H9 (cell line): ENCODE measurements around the gene IL17REL. TPM values are rescaled to one million over a fixed set of nuclear protein-coding genes. Genes with fewer than 3 reads are reported as not detected.

Experiments used
- DNase-seq: peaks from one replicate; pipeline ENCODE4 v3.0.0-alpha.2; 2017
- H2AFZ ChIP-seq: one replicate; pipeline ENCODE4 v1.6.1; 2013; ENCODE audit warnings: mild to moderate bottlenecking, low read length, control low read depth, moderate library complexity
- H2AK5ac ChIP-seq: 2 replicates; pipeline ENCODE4 v1.6.1; 2013; ENCODE audit warnings: low read length, control low read depth, mixed read lengths; ENCODE audit not compliant: insufficient read length
- H2BK120ac ChIP-seq: one replicate; pipeline ENCODE4 v1.6.1; 2013; ENCODE audit warnings: low read depth, mild to moderate bottlenecking, low read length, control low read depth, inconsistent platforms; ENCODE audit not compliant: poor library complexity, severe bottlenecking
- H2BK12ac ChIP-seq: 2 replicates; pipeline ENCODE4 v1.6.1; 2013; ENCODE audit warnings: low read length, control low read depth, mixed read lengths, low read depth; ENCODE audit not compliant: insufficient read length
- H2BK15ac ChIP-seq: 2 replicates; pipeline ENCODE4 v1.6.1; 2013; ENCODE audit warnings: low read depth, low read length, control low read depth
- H2BK20ac ChIP-seq: one replicate; pipeline ENCODE4 v1.6.1; 2013; ENCODE audit warnings: low read depth, mild to moderate bottlenecking, low read length, control low read depth, inconsistent platforms; ENCODE audit not compliant: poor library complexity, severe bottlenecking
- H2BK5ac ChIP-seq: 2 replicates; pipeline ENCODE4 v1.6.1; 2013; ENCODE audit warnings: low read length, control low read depth, mixed read lengths; ENCODE audit not compliant: insufficient read length
- H3K14ac ChIP-seq: 2 replicates; pipeline ENCODE4 v1.6.1; 2013; ENCODE audit warnings: low read length, control low read depth; ENCODE audit not compliant: insufficient read depth
- H3K18ac ChIP-seq: 2 replicates; pipeline ENCODE4 v1.6.1; 2013; ENCODE audit warnings: low read depth, mild to moderate bottlenecking, mixed read lengths, low read length, control low read depth; ENCODE audit not compliant: insufficient read length
- H3K23ac ChIP-seq: 2 replicates; pipeline ENCODE4 v1.6.1; 2013; ENCODE audit warnings: low read length, control low read depth, mixed read lengths, low read depth; ENCODE audit not compliant: insufficient read length
- H3K23me2 ChIP-seq: 2 replicates; pipeline ENCODE4 v1.6.1; 2013; ENCODE audit warnings: low read depth, mild to moderate bottlenecking, mixed read lengths, low read length, control low read depth; ENCODE audit not compliant: insufficient read length, poor library complexity, severe bottlenecking
- H3K27ac ChIP-seq: 2 replicates; pipeline ENCODE4 v1.5.1; 2013; ENCODE audit warnings: low read length, control low read depth, mixed read lengths, low read depth; ENCODE audit not compliant: insufficient read length
- H3K27me3 ChIP-seq: 2 replicates; pipeline ENCODE4 v1.6.1; 2013; ENCODE audit warnings: low read length, control low read depth, inconsistent platforms; ENCODE audit not compliant: insufficient read depth
- H3K4ac ChIP-seq: 2 replicates; pipeline ENCODE4 v1.6.1; 2013; ENCODE audit warnings: low read depth, mild to moderate bottlenecking, control low read depth, inconsistent platforms, low read length, moderate library complexity
- H3K4me1 ChIP-seq: 2 replicates; pipeline ENCODE4 v1.6.1; 2013; ENCODE audit warnings: low read length, control low read depth, inconsistent platforms; ENCODE audit not compliant: insufficient read depth
- H3K4me2 ChIP-seq: 2 replicates; pipeline ENCODE4 v1.6.1; 2013; ENCODE audit warnings: low read length, control low read depth, mixed read lengths; ENCODE audit not compliant: insufficient read length, insufficient read depth
- H3K56ac ChIP-seq: 2 replicates; pipeline ENCODE4 v1.6.1; 2013; ENCODE audit warnings: low read depth, mild to moderate bottlenecking, mixed read lengths, low read length, control low read depth; ENCODE audit not compliant: insufficient read length
- H3K79me1 ChIP-seq: 2 replicates; pipeline ENCODE4 v1.6.1; 2013; ENCODE audit warnings: low read depth, mild to moderate bottlenecking, moderate library complexity, low read length, control low read depth, inconsistent platforms; ENCODE audit not compliant: insufficient read depth, poor library complexity, severe bottlenecking
- H3K79me2 ChIP-seq: 2 replicates; pipeline ENCODE4 v1.6.1; 2013; ENCODE audit warnings: low read length, control low read depth, inconsistent platforms; ENCODE audit not compliant: insufficient read depth
- H3K9ac ChIP-seq: 2 replicates; pipeline ENCODE4 v1.6.1; 2013; ENCODE audit warnings: low read length, control low read depth, mixed read lengths; ENCODE audit not compliant: insufficient read length; ENCODE audit errors: extremely low read depth
- H3K9me3 ChIP-seq: one replicate; pipeline ENCODE4 v1.6.1; 2013; ENCODE audit warnings: low read depth, low read length, inconsistent platforms; ENCODE audit not compliant: control insufficient read depth
- H3T11ph ChIP-seq: one replicate; pipeline ENCODE4 v1.6.1; 2013; ENCODE audit warnings: mild to moderate bottlenecking, low read length, control low read depth, inconsistent platforms
- H4K20me1 ChIP-seq: one replicate; pipeline ENCODE4 v1.6.1; 2013; ENCODE audit not compliant: control insufficient read depth, insufficient read length, insufficient read depth
- H4K5ac ChIP-seq: 2 replicates; pipeline ENCODE4 v1.6.1; 2013; ENCODE audit warnings: low read depth, mild to moderate bottlenecking, mixed read lengths, low read length, control low read depth; ENCODE audit not compliant: insufficient read length
- H4K8ac ChIP-seq: replicated peaks from 2 replicates; pipeline ENCODE4 v1.6.1; 2013; ENCODE audit warnings: low read length, control low read depth, mixed read lengths, low read depth; ENCODE audit not compliant: insufficient read length
- H4K91ac ChIP-seq: 2 replicates; pipeline ENCODE4 v1.6.1; 2013; ENCODE audit warnings: low read depth, mild to moderate bottlenecking, moderate library complexity, mixed read lengths, low read length, control low read depth; ENCODE audit not compliant: insufficient read length
- H3K27ac Mint-ChIP-seq, 3 experiments: 2 replicates in 2 of 3; 3 replicates in 1 of 3; pipeline ENCODE4 v1.8.0; 2020 to 2021; ENCODE audit warnings: mixed read lengths in 3 of 3, mild to moderate bottlenecking in 1 of 3, moderate library complexity in 1 of 3
- H3K27me3 Mint-ChIP-seq: 2 replicates; pipeline ENCODE4 v1.8.0; 2021; ENCODE audit warnings: low read depth, mild to moderate bottlenecking, moderate library complexity, mixed read lengths
- H3K36me3 Mint-ChIP-seq, 3 experiments: 2 replicates in 2 of 3; 3 replicates in 1 of 3; pipeline ENCODE4 v1.8.0; 2020 to 2021; ENCODE audit warnings: low read depth in 3 of 3, mixed read lengths in 3 of 3; ENCODE audit not compliant: insufficient read depth in 1 of 3
- H3K4me1 Mint-ChIP-seq, 2 experiments: 2 replicates each; pipeline ENCODE4 v1.8.0; 2020; ENCODE audit warnings: mixed read lengths in 2 of 2
- H3K4me3 Mint-ChIP-seq, 2 experiments: 2 replicates in 1 of 2; 3 replicates in 1 of 2; pipeline ENCODE4 v1.8.0; 2020 to 2021; ENCODE audit warnings: mild to moderate bottlenecking in 2 of 2, mixed read lengths in 2 of 2, moderate library complexity in 1 of 2
- H3K9me3 Mint-ChIP-seq, 2 experiments: 2 replicates in 1 of 2; 3 replicates in 1 of 2; pipeline ENCODE4 v1.8.0; 2020; ENCODE audit warnings: mild to moderate bottlenecking in 2 of 2, mixed read lengths in 2 of 2, moderate library complexity in 1 of 2
- WGBS: extraction: QIAGEN DNeasy Blood & Tissue Kit; methylation state at CpG from one replicate; pipeline ENCODE4 v1.1.7; 2013; ENCODE audit warnings: missing lambda C conversion rate, low lambda C conversion rate, mixed read lengths; ENCODE audit not compliant: insufficient read length; ENCODE audit errors: extremely low coverage; 5-methylcytosine and 5-hydroxymethylcytosine counted together
- total RNA-seq: library from RNA; stranded (reverse); gene quantifications from 2 replicates; pipeline ENCODE4 v1.2.1, GENCODE V29; 2021
- TF ChIP-seq, protein P1 (sequence below): fragments of 200-600 bp; sonication (generic); conservative IDR thresholded peaks from 3 replicates; pipeline ENCODE4 v1.8.0; 2021; ENCODE audit warnings: antibody characterized with exemption, mild to moderate bottlenecking

The IL17REL gene
- total RNA-seq, 1 experiment from 2014 or later, result 0.20 TPM

DNA sequence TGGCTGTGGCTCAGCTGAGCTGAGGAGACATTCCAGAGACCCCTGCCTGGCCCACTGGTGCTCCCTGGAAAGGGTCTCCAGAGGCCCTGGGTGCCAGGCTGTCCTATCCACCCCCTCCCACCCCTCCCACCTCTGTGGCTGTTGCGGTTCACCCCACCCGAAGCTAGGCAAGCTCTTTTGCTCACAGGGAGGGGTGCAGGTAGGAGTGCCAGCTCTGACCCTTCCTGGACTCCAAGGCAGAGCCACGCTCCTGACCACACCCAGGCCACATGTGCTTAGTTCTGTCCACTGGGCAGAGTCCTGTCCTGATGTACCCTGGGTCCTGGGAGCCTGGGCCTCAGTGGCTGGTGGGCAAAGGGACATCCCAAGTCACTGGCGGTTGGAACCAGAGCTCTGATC is 16.4 kb downstream of the IL17REL start:
- Histone ChIP-seq H3K4ac (no peak overlapping the region), H3K23ac (no peak overlapping the region)

More for the DNA sequence above, 16.4 kb downstream of the IL17REL start:
- peaks cover 9% of the 10 kb centered on the region; the same call in 1 of the 2 replicates for H3K27me3 ChIP-seq
- H4K91ac ChIP-seq, result no peak overlapping the region
- H3K23me2 ChIP-seq, result peaks cover 4% of the 10 kb centered on the region
- no peaks in the 10 kb centered on the region; a peak in 2 of 7 replicates for H3K36me3 Mint-ChIP-seq
- no peak overlapping the region for H3K18ac ChIP-seq
- H3K9ac ChIP-seq, result no peak overlapping the region
- H3T11ph ChIP-seq, result no peak overlapping the region
- H3K4me1 ChIP-seq, result no peaks in the 10 kb centered on the region
- H3K9me3 Mint-ChIP-seq, result peaks cover 9% of the 10 kb centered on the region in 2 experiments
- no peak for DNase-seq
- no peak overlapping the region for H3K4me2 ChIP-seq
- TF ChIP-seq, protein P1, sequence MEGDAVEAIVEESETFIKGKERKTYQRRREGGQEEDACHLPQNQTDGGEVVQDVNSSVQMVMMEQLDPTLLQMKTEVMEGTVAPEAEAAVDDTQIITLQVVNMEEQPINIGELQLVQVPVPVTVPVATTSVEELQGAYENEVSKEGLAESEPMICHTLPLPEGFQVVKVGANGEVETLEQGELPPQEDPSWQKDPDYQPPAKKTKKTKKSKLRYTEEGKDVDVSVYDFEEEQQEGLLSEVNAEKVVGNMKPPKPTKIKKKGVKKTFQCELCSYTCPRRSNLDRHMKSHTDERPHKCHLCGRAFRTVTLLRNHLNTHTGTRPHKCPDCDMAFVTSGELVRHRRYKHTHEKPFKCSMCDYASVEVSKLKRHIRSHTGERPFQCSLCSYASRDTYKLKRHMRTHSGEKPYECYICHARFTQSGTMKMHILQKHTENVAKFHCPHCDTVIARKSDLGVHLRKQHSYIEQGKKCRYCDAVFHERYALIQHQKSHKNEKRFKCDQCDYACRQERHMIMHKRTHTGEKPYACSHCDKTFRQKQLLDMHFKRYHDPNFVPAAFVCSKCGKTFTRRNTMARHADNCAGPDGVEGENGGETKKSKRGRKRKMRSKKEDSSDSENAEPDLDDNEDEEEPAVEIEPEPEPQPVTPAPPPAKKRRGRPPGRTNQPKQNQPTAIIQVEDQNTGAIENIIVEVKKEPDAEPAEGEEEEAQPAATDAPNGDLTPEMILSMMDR, result no peak
- H2AFZ ChIP-seq, result no peak overlapping the region
- H3K27ac ChIP-seq, result no peak overlapping the region
- no peak overlapping the region for H4K8ac ChIP-seq
- H2AK5ac ChIP-seq, result no peak overlapping the region
- H3K79me2 ChIP-seq, result no peaks in the 10 kb centered on the region
- no peak overlapping the region for H2BK20ac ChIP-seq
- no peak overlapping the region; the same call in 1 of the 2 replicates for H3K14ac ChIP-seq
- H3K4me3 Mint-ChIP-seq, result no peak overlapping the region
- H2BK15ac ChIP-seq, result no peak overlapping the region
- peaks cover 8 to 13% of the 10 kb centered on the region in 2 experiments; a peak in 3 of 4 replicates for H3K4me1 Mint-ChIP-seq
- no peak overlapping the region for H3K56ac ChIP-seq
- H4K20me1 ChIP-seq, result no peaks in the 10 kb centered on the region
- H3K9me3 ChIP-seq, result no peaks in the 10 kb centered on the region
- H3K79me1 ChIP-seq, result no peaks in the 10 kb centered on the region
- H2BK12ac ChIP-seq, result no peak overlapping the region
- no peak overlapping the region for H2BK120ac ChIP-seq
- peaks cover 39% of the 10 kb centered on the region for H3K27me3 Mint-ChIP-seq
- no peak overlapping the region for H3K27ac Mint-ChIP-seq
- no CpG with 5 or more reads among the region's 4 CpGs for WGBS
- no peak overlapping the region for H4K5ac ChIP-seq
- H2BK5ac ChIP-seq, result no peak overlapping the region
